ENCODE data around the gene XCR1.

Gene XCR1

DNA sequence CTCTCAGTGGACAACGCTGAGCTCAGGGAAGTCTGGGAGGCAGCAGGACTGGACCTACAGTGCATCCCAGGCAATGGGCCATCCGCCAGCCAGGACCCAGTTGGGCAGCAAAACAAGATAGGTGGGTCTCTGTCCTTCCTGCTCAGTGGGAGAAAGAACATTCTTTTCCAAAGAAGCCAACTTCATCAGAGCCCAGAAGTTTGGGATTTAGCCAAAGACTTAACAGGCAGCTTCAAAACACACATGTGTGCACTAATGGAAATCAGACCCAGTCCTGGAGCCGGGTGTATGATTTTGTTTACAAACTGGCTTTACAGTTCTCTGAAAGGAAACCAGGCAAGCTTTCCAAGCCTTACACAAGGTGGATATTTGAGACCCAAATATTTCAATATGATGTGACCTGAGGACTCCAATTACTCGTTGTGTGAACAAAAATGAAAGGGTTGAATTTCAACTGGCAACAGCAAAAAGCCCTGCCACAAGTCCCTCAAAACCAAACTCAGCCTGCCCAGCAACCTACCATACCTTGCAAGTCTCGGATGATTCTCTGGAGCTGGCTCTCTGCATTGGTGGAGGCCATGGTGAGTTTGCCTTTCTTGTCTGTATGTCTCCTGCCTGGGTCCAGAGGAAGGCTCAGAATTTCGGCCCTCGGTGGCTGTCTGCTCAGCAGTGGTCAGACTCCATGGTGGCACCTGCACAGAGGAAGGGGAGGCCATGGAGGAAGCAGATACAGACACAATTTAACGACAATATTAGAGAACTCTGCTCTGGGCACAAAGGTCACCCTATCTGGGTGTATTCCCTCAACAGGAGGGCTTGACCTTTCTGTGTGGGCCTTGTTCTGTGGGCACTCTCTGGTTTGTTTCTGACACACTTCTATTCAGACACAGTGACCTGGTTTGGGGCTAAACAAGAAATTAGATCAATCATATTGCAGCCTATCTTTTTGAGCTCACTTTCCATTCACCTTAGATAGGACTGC lies 42.7 kb downstream of the XCR1 start:
- no peak for DNase-seq

DNA sequence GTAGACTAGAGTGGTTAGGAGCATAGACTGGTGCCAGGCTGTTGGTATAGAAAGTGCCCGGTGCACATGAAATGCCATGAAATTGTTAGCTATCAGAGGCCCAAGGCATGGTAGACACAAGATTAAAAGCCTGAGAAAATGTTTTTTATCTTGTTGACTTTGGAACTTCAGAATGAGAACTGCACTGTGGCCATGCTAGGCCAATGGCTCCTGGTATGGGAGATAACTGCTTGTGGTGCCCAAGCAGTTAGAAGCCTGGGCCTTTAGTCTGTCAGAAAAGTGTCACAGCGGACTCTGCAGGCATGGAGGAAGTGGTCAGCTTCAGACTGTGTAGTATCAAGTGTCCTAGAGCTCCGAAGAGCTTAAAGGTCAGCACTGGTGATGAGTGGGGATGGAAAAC lies 43.5 kb downstream of the XCR1 start:
- no peak for DNase-seq

DNA sequence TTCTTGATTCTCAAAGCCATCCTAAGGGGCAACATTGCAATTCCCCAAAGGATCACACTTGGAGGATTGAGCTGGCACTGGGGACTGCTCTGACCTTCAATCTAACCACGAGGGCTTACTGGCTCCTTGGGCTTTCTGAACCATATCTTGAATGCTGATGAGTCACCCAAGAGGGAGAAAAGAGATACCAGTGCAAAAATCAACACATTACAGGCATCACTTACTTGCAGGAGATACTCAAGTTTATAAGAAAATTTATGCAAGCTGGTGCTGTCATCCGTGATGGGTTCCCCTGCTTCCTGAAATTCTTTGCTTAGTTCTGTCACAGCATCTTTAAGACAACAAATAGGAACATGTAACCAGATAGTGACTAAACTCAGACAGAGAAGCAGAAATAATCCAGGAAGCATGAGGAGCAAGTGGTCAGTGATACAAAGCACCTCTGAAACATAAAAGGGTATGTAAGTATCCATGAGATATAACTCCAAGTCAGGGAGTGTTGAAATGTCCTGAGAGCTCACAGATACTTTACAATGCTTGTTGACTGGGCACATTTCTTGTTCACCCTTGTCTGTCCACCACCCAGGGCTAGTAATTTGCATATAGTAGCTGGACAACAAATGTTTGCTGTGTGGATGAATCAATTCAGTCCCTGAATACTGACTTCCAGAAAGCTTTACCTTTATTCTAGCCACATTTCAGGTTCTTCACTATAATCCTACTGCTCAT lies 45.8 kb downstream of the XCR1 start:
- no peak for DNase-seq

DNA sequence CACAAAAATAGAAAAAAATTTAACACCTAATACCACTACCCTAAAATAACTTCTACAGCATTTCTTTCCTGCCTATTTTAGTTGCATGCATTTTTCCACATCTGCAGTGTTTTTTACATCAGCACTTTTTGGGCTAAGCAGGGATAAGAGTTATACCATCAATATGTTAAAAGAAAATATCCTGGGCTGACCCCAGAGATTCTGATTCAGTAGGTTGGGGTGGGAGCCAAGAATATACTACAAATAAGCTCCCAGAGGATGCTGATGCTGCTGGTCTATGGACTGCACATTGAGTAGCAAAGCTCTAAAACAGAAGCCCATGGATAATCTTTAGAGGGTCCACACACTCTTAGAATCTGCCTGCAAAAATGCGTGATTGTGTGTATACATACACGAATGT lies 46.5 kb downstream of the XCR1 start:
- DNase-seq, result no peak

DNA sequence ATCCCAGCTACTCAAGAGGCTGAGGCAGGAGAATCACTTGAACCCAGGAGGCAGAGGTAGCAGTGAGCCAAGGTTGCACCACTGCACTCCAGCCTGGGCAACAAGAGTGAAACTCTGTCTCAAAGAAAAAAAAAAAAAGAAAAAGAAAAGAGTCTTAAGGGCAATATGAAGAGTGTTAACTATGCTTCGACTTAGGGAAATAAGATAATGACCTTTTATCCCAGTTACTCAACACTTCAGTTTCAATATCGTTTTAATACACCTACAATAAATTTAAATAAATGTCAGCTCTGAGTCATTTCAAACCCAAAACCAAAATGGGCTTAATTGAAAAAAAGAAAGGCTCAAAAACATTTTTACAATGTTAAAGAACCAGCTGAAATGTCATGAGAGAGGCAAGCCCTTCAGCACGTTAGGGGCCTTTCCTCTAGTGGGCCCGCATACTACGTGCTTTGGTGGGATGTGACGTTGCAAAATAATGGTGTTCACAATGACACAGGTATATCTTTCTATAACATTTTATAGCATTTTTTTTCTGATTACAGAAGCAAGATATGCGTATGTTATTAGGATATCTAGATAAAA lies 47.0 kb downstream of the XCR1 start:
- no peak for DNase-seq

DNA sequence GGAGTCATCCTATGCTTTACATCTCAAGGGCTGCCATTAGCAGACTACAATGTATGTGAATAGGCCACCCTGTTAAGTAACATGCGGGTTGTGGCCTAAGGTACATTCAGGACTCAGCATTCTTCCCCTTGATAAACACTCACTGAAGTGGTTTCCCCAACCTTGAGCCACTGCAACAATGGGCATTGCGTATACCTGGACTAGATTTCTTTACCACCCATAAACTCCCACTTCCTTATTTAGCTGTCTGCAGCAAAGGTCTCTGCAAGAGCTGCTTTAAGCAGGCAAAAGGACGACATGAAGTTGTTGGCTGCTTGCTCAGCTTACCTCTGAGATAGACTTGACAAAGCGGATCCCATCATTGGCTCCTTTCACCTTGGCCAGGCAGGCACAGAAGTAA lies 47.9 kb downstream of the XCR1 start:
- no peak for DNase-seq

DNA sequence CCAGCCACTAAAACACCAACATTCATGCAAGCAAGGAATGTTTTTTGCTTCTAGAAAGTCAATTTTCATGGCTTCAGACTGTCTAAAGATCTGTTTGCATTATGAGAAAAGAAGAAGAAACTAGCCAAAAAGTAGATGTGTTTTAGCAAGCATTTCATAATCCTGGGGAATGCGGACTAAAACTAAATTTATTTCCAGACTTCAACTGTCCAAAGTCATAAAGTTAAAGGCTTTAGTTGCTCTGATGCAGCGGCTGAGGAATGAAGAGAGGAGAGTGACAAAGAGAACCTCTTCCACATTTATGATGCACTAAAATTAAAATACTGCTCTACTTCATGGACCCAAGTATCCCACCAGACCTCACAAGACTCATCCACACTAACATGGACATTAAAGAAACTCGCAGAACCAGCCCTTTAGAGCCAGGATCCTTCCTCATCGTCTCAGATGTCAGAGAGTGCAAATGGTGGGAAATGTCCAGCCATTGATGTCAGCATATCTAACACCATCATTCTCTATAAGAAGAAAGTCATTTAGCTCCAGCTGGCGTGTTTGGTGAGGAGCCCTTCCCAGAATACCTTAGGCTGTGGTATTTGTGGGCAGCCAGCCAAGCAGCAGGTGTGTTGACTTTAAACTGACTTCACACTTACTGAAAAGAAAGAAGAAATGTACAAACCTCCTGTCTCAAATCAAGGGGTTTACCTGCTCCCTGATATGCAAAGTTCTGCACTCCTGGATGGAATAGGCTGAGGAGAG lies 49.1 kb downstream of the XCR1 start:
- no peak for DNase-seq

DNA sequence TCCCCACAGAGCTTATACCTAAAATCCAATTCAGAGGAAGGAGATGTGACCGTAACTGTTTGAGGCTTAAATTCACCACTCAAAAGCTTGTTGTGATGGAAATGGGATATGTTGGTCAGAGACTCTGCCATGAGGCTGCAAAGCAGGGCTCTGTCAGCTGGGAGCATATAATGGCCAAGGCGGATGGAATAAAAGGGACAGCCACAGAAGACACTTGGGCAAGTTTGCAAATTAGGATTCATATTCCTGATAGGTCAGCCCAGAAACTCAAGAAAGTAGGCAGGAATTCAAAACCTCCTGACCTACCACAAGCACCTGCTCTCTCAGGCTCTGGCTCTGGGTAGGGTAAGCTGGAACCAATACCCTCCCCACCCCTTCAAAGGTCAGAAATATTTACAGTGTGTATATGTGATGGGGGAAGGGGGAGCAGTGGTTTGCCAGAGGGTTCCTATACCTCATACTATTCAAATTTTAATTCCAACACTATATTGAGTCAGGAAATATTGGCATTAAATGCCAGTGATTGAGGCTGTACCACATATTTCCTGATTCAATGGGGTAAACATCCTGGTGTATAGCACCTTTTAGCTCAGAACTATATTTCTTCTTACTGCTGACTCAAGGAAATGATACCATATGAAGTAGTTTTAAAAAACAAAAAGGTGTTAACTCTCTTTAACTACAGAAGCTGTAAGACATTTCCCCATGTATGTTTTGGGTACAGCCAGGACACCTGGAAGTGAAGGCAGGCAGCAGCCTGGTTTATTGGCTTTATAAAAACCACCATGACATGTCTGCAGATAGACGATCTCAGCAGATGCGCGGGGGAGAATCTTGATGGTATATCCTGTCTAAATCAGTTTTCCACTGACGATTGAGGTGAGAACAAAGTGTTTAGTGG lies 50.8 kb downstream of the XCR1 start:
- no peak for DNase-seq

DNA sequence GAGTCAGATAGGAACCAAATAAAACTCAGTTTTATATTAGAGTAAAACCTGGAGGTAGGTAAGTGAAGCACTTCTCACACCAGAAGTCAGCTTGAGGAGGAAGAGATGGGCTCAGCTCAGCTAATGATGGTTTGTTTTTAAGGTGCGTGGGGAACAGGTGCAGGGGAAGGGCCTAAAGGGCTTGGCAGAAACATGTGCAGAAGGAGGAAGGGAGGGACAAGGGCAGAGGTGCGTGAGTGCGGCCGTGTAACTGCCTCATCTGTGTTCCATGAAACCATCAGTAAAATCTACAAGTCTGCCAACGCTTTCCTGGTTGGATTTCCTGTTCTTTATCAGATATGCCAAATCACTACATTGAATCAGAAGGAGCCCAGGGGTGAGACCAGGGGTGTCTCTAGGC lies 51.6 kb downstream of the XCR1 start:
- no peak for DNase-seq

DNA sequence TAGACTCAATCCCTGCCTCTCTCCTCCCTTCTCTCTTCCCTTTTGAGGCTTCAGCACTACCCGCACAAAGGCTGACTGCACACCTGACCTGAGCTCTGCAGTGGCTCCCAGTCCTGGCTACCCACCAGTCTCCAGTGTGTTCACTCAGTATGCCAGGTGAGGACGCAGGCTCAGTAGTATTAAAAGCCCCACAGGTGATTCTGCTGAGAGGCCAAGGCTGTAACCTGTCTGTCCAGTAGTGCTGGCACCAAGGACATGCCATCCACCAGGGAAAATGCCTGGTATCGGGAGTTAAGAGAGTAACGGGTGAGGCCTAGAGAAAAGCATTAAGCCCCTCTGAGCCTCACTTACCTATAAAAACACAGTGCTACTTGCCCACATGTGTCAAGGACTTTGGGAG lies 52.6 kb downstream of the XCR1 start:
- no peak for DNase-seq

DNA sequence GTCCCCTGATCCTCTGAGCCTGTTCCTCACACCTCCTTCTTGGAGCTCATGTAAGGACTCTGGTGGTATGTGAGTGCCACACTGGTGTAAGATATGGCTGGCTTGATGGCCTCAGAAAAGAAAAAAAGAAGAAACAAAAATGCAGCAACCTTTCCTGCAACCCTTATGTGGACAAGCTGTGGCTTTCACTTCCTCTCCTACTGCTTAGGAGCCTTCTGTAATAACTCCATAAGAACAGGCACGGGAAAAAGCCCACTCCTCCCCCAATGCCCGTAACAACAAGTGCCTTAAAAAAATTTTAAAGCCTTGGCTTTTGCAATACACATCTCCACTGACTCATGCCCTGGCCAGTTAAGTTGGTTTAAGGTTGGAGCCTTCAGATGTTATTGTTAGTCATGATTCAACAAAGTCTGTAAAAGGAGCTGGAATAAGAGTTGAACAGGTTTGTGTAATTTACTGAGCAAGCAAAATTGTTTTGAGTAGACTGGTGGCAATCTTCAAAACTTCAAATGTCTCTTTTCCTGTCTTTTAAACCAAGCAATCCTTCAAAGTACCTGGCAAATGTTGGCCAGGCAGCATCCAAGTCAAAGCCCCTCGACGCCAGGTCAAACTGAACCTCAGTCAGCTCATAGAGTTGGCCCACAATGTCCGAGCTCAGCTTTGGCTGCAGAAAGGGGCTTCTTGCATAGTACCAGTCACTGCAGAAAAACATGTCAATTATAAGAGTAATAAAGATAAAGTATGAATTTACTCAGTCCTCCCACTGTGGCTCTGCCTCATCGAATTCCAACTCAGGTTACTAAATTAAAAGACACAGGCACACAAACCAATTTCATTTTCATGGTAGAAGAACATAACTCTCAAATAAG lies 54.5 kb downstream of the XCR1 start:
- DNase-seq, result no peak

DNA sequence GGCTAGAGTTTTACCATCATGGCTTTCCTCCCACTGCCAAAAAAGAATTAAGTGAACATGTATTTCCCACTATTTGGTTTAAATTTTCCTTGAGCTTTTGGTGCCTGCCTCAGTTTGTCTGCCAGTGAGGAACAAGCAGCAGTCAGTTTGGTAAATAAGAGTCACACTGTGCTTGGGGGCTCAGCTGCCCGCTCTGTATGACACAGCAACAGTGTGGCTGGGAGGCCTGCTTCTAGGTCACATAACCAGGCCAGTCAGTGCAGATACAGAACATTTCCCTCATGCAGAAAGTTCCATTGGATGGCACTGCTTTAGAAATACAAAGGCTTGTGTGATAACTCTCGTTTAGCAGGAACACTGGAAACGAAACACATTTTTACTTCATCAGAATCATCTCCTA lies 57.3 kb downstream of the XCR1 start:
- no peak for DNase-seq

DNA sequence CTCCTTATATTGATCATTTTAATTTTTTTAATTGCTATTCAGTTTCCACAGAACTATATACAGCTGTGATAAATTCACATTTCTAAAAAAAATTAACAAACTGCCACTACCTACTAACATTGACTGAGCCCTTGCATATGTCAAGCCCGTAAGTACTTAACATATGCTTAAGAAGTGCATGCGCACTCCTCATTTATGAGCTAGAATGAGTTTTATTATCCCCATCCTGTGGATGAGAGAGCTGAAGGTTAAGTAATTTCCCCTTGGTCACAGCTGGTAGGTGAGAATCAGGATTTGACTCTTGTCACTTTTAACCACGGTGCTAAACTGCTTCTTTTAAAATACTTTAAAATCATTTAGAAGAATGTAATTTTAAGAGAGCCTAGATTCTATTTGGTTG lies 58.2 kb downstream of the XCR1 start:
- no peak for DNase-seq

DNA sequence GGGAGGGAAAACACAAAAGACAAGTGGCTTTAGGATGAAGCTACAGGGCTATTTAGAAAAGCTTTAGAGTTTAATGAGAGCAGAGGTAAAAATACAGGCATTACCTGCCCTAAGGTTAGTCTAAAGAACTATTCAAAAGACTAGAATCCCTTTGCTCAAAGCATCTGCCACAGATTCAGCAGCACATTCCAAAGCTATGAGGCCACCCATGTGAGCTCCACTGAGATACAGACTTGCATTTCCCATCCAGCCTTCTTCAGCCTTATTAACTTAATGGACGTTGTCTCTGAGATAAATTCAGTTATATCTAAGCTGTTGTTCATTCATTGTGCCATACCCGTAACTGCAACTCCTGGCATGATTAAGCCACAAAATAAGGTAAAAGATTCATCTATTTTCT lies 58.6 kb downstream of the XCR1 start:
- no peak for DNase-seq

DNA sequence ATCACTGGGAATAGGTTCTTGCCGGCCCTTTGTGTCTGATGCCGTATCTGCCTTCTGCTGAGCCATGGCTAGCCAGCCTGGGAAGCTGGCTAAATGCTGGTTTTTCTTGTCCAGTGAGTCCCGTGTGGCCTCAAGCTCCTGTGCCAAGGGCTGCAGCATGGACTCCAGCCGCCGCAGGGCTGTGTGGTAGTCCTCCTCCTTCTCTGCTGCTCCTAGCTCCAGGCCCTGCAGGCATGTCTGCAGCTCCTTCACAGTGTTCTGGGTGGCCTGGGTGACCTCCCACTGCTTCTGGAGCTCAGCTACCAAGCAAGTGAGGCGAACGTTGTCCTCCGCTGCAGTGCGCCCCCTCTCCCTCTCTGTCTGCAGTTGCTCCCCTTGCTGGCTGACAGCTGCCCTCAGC lies 59.1 kb downstream of the XCR1 start:
- no peak for DNase-seq

DNA sequence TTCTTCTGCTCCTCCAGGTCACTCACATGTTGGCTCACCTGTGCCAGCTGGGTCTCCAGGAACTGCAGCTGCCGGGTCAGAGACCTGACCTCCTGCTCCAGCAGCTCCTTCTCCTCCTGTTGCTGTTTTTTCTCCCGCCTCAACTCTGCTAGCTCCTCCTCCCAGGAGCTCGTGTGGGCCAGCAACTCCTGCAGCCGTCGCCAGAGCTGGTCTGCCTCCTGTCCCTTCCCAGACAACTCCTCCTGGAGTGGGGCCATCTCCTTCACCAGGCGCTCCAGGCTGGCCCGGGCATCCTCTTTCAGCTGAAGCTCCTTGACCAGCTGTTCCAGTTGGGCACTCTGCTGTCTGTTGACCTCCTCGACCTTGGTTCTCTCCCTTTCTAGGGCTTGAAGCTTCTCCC lies 59.6 kb downstream of the XCR1 start:
- peak in 6 of 56 donors; percentile 3 to 24 (median 10) for DNase-seq
